GM19324 (cell line): Measurements from ENCODE around the gene KDELR3.

Experiments used
- ATAC-seq: cut with Tn5 transposase; IDR thresholded peaks from one replicate; pipeline ENCODE4 v1.9.1; 2021; ENCODE audit warnings: mild to moderate bottlenecking, moderate library complexity; ENCODE audit not compliant: unreplicated experiment, low FRiP score

KDELR3 gene

DNA sequence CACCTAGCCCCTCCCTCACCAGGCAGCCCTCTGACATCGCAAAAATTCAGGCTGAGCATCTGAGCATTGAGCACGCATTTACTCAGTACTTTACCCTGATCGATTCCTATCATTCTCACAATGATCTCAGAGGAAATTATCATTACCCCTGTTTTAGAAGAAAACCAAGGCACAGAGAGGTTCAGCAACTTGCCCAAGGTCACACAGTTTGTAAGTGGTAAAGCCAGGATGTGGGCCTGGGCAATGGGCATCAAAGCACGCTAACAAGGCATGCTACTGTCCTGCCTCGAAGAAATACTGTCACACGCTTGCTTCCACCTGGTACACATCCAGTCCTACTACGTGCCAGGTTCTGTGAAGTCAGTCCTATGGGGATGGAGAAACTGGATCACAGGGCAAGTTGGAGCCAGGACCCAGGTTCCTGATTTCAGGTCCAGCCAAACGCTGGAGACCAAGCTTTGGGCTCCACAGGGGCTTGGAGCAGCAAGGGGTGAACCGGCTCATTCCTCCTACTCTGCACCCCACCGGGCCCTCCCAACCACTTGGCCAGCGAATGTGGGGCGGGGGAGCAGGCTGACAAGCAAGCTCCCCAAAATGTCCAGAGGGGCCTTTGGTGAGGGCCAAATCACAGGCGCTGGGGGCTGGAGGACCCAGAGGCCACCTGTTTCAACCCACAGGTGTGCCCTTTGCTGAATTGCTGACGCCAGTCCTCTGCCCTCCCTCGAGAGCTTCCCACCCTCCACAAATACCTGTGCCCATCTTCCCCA, 31.1 kb upstream of the KDELR3 start:
- no peak for ATAC-seq

- no peak for ATAC-seq
Observed at GRCh38 chr22:38437416-38437815, 30.5 kb upstream of the KDELR3 start.

DNA sequence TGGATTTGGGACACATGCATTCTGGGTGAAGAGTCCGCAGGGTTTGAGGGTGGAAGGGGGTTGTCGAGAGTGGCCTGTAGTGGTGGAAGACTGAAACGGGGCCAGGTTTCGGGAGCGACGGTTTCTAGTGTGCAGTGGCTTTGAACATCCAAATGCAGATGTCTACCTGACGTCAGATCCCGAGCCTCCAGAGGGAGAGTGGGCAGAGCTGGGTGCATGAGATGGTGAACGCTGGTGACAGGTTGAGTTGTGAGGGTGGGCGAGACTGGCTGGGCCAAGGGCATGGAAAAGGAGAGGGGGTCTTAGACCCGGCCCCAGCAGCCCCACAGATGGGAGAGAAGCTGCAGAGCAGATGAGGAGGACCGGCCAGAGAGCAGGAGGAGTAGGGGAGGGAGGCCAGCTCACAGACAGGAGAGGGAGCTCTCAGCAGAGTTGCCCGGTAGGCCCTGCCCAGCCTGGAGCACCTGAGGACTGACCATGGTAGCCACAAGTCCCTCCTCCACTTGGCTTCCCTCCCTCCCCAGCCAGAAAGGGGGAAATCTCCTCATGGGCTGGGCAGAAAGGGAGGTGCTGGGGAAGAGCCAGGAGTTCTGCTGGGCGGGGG, 27.0 kb upstream of the KDELR3 start:
- ATAC-seq, result no peak

DNA sequence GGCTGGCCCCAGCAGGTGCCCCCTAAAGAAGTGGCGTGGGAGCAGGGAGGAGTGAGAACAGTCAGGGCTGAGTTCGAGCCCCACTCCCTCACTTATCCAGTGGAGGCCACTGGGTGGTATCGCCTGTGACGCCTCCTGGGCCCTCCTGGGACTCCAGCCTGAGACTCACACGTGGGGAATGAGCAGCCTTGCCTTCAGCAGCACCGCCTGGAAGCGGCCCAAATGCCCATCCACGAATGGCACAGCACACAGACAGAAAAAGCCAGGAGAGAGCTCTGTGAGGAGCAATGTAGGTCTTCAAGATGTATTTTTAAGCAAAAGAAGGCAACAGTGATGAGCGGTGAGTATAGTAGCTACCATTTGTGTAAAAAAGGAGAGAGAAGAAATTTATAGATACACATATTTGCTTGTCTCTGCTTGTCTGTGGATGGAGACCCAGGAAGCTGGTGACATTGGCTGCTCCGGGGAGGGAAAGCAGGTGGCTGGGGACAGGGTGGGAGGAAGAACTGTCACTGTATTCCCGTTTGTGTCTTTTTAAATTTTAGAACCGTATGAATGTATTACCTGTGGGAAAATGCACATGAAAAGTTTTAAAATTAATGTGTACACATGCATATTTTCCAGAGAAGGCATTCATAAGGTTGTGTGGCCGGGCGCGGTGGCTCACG, 26.1 kb upstream of the KDELR3 start:
- no peak for ATAC-seq

- no peak for ATAC-seq
Observed at GRCh38 chr22:38442967-38443627, 24.8 kb upstream of the KDELR3 start.

- ATAC-seq, result no peak
Observed at GRCh38 chr22:38443628-38444521, 24.0 kb upstream of the KDELR3 start.

- no peak for ATAC-seq
Observed at GRCh38 chr22:38444783-38445182, 23.1 kb upstream of the KDELR3 start.

GRCh38 chr22:38446018-38446601, 21.8 kb upstream of the KDELR3 start:
- ATAC-seq, result no peak

GRCh38 chr22:38448945-38449745, 18.8 kb upstream of the KDELR3 start:
- ATAC-seq, result no peak

- no peak for ATAC-seq
Observed at GRCh38 chr22:38449776-38450175, 18.1 kb upstream of the KDELR3 start.

DNA sequence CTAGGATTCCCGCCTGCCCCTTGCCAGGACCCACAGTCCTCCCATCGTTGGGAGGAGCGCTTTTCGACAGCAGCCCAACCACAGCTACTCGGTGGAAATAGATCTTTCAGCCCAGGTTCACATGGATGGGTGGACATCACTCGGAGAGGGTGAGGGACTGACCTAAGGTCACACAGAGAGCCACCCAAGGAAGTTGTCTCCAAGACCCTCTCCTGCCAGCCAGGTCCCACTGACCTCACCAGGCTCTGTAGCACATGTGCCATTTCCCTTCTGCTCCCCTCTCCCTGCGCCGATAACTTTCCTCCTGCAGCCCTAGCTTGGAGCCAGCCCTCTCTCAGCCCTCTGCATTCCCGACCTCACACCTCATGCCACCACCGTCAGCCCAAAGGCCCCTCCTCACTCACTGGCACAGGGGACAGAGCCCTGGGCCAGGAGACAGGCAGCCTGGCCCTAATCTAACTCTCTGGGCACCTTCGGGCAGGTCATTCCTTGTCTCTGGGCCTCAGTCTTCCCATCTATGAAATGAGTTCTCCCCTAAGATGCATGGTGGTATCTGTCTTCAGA, 17.6 kb upstream of the KDELR3 start:
- ATAC-seq, result no peak

DNA sequence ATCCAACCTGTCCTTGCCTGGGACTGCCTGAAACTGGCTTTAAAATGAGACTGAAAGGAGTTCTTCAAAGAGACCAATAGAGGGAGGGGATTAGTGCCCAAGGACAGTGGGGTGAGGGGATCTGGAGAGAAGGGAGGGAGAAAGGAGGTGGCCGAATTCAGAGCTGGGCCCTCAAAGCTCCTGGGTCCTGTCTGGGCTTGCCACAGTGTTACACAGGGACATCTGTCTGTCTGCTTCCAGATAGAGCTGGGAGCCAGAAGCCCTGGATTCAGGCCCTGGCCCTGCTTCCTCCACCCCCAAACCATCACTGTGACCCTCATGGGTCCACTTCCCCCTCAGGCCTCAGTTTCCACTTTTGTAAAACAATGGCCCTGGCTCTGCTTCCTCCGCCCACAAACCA, 16.5 kb upstream of the KDELR3 start:
- ATAC-seq, result no peak

DNA sequence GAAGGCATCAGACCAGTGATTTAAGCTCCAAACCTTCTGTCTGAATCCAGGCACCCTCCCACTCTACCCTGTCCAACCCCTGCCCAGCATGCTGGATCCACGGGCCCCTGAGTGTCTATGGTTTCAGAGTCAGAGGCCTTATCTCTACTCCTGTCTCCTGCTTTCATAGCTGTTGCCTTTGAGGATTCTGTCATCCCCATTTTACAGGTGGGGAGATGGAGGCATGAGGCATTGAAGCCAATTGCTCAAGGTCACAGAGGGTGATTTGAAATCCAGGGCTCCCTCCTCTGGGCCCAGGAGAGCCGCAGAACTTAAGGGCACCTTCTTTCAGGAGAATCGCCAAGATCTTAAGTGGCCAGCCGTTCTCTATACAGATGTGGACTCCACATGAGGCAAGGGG, 16.0 kb upstream of the KDELR3 start:
- ATAC-seq, result no peak

- ATAC-seq, result no peak
Observed at GRCh38 chr22:38452373-38453065, 15.4 kb upstream of the KDELR3 start.

GRCh38 chr22:38453066-38453672, 14.7 kb upstream of the KDELR3 start:
- ATAC-seq, result no peak

- ATAC-seq, result no peak
Observed at GRCh38 chr22:38453996-38454352, 13.9 kb upstream of the KDELR3 start.

- ATAC-seq, result no peak
Observed at GRCh38 chr22:38454353-38455075, 13.4 kb upstream of the KDELR3 start.
